ENCODE measurements around the gene DDX25. TPM values are rescaled to one million over a fixed set of nuclear protein-coding genes. Genes with fewer than 3 reads are reported as not detected.

Gene DDX25
- total RNA-seq, 1 donor from 2014 or later = 0.46 TPM

DNA sequence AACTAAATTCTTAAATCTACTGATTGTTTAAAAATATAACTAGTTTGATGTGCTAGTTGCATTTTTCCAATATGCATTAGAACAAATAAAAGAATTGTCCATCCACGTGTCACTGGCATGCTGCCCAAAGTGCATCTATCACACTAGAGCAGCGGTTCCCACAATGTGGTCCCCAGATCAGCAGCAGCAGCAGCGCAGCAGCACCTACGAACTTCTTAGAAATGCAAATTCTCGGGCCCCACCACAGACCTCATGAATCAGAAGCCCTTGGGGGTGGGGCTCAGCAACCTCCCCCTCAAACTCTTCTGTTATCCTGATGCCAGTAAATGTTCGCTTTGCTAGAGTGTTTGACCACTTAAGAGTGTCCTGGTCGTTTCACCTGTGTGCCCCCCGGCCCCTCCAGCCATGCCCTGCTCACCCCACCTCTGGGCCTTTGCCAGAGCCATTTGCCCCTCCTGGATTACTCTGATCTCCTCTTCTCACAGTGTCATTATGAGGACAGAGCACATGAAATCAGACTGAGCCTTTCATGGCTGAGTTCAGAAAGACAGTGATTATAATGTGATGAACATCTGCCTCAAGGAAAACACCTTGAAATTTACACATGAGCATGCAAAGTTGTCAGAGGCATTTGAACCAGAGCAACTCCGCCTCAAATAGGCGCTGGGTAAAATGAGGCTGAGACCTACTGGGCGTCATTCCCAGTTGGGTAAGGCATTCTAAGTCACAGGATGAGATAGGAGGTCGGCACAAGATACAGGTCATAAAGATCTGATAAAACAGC, 28.9 kb downstream of the DDX25 start:
- no peaks in the 10 kb centered on the region for H3K4me1 ChIP-seq
- H3K27ac ChIP-seq = no peak overlapping the region
- ATAC-seq = no peak
- TF ChIP-seq, protein P1, sequence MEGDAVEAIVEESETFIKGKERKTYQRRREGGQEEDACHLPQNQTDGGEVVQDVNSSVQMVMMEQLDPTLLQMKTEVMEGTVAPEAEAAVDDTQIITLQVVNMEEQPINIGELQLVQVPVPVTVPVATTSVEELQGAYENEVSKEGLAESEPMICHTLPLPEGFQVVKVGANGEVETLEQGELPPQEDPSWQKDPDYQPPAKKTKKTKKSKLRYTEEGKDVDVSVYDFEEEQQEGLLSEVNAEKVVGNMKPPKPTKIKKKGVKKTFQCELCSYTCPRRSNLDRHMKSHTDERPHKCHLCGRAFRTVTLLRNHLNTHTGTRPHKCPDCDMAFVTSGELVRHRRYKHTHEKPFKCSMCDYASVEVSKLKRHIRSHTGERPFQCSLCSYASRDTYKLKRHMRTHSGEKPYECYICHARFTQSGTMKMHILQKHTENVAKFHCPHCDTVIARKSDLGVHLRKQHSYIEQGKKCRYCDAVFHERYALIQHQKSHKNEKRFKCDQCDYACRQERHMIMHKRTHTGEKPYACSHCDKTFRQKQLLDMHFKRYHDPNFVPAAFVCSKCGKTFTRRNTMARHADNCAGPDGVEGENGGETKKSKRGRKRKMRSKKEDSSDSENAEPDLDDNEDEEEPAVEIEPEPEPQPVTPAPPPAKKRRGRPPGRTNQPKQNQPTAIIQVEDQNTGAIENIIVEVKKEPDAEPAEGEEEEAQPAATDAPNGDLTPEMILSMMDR (IDR thresholded peaks at IDR 0.05) = no peak
- peak; percentile 28 for DNase-seq
- intact Hi-C loops (cut with DNase I) = no loop called here
- no peak overlapping the region for H3K4me3 ChIP-seq
- H3K9me3 ChIP-seq = no peaks in the 10 kb centered on the region
- no peaks in the 10 kb centered on the region for H3K27me3 ChIP-seq
- no peaks in the 10 kb centered on the region for H3K36me3 ChIP-seq

DNA sequence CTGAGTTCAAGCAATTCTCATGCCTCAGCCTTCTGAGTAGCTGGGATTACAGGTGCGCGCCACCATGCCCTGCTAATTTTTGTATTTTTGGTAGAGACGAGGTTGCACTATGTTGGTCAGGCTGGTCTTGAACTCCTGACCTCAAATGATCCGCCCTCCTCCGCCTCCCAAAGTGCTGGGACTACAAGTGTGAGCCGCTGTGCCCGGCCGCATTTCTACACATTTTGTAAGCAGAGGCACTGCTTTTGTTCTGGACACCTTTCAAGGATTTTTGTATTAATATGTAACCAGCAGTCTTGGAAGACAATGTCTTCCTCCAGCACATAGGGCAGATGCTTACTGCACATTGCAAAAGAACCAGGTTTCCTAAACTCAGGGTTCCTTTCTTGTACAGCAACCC, 30.2 kb downstream of the DDX25 start:
- no peaks in the 10 kb centered on the region for H3K27me3 ChIP-seq

DNA sequence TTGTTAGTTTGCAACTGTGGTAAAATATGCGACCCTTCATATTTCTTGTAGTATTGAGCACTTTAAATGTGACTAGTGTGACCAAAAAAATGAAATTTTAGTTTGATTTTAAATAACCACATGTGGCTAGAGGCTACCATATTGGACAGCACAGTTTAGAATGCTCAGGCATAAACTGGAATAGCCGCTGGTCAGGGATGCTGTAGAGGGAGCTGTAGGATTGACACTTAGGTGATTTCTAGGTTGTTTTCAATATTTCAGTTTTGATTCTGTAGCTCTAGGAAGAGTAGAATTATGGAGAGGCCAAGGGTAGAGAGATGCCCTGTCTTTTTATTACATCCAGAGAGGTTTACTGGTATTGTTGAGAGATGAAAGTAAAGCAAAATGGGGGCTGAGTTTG, 30.7 kb downstream of the DDX25 start:
- TF ChIP-seq, protein P1 (IDR thresholded peaks at IDR 0.05) = no peak
- intact Hi-C loops (cut with DNase I) = no loop called here
- ATAC-seq (no peak), DNase-seq (no peak)
- H3K27ac ChIP-seq = no peak overlapping the region
- no peaks in the 10 kb centered on the region for H3K4me1 ChIP-seq
- H3K9me3 ChIP-seq = no peaks in the 10 kb centered on the region
- no peaks in the 10 kb centered on the region for H3K36me3 ChIP-seq
- no peaks in the 10 kb centered on the region for H3K27me3 ChIP-seq
- no peak overlapping the region for H3K4me3 ChIP-seq

More for the DNA sequence above, 30.2 kb downstream of the DDX25 start:
- Histone ChIP-seq H3K9me3 (no peaks in the 10 kb centered on the region), H3K27ac (no peak overlapping the region), H3K4me1 (no peaks in the 10 kb centered on the region), H3K36me3 (no peaks in the 10 kb centered on the region), H3K4me3 (no peak overlapping the region)
- DNase-seq = peak; percentile 23
- ATAC-seq = no peak
- TF ChIP-seq, protein P1 (IDR thresholded peaks at IDR 0.05) = no peak
- intact Hi-C loops (cut with DNase I) = no loop called here

DNA sequence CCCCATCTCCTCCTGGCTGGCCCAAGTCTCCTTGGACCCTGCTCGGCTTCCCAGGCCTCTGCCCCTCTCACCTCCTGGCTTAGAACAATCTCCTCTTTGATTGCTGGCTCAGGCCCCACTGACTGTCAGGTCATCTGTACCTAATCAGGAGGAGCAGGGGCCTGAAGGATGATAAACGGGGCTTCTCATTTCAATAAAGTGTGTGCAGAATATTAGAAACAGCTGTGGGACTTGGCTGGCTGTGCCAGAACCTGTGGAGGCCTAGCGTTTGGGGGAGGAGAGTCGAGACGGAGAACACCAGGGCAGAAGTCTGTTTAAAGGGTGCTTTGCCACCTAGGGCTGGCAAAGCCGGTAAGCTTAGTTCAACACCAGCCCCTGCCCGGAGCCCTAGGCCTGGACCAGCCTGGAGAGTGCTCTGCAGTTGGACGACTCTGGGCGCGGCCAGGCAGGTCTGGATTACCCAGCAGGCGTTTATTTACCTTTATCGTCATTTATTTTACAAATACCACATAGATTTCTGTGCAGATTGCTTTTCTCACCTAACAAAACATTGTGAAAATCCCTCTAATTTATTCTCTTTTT, 31.4 kb downstream of the DDX25 start:
- Histone ChIP-seq H3K27me3 (no peaks in the 10 kb centered on the region), H3K27ac (no peak overlapping the region), H3K4me1 (no peaks in the 10 kb centered on the region), H3K36me3 (no peaks in the 10 kb centered on the region), H3K9me3 (no peaks in the 10 kb centered on the region), H3K4me3 (no peak overlapping the region)
- intact Hi-C loops (cut with DNase I) = no loop called here
- TF ChIP-seq, protein P1 (IDR thresholded peaks at IDR 0.05) = no peak
- ATAC-seq (no peak), DNase-seq (peak; percentile 41)

DNA sequence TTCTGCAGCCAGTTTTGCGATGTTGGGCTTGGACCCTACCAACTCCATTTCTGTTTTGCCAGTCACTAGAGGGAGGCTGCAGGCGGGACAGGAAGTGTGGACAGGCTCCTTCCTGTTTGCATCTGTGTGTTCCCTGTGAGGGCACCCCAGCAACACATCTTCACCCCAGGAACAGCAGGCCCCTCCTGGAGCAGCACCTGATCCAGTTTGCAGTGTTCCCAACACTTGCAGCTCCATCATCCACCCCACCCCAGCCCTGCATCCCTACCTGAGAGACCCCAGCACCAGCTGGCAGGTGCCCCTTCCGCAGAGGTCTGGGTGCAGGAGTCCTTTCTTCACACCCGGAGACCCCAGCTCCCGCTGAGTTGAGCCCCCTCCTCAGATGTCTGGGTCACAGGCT, 34.1 kb downstream of the DDX25 start:
- H3K27me3 ChIP-seq = no peaks in the 10 kb centered on the region
- H3K4me3 ChIP-seq = no peak overlapping the region
- no peak overlapping the region for H3K27ac ChIP-seq
- ATAC-seq (no peak), DNase-seq (peak; percentile 38)
- no peaks in the 10 kb centered on the region for H3K9me3 ChIP-seq
- intact Hi-C loops (cut with DNase I) = no loop called here
- no peaks in the 10 kb centered on the region for H3K36me3 ChIP-seq
- no peaks in the 10 kb centered on the region for H3K4me1 ChIP-seq
- TF ChIP-seq, protein P1 (IDR thresholded peaks at IDR 0.05) = no peak
